Measurements from ENCODE around the gene ASRGL1.

ASRGL1 gene

GRCh38 chr11:62402226-62402959, 65.1 kb downstream of the ASRGL1 start:
- no peak for TF ChIP-seq CTCF (IDR thresholded peaks at IDR 0.05)

- no peak for TF ChIP-seq CTCF (IDR thresholded peaks at IDR 0.05)
These were observed 65.9 kb downstream of the ASRGL1 start for GRCh38 chr11:62402960-62403730.

GRCh38 chr11:62404435-62404834, 67.2 kb downstream of the ASRGL1 start:
- TF ChIP-seq CTCF (IDR thresholded peaks at IDR 0.05), result no peak

GRCh38 chr11:62404901-62405300, 67.7 kb downstream of the ASRGL1 start:
- no peak for TF ChIP-seq CTCF (IDR thresholded peaks at IDR 0.05)

- TF ChIP-seq CTCF (IDR thresholded peaks at IDR 0.05), result no peak
These were observed 68.8 kb downstream of the ASRGL1 start for GRCh38 chr11:62406034-62406433.

GRCh38 chr11:62409831-62410230, 72.6 kb downstream of the ASRGL1 start:
- TF ChIP-seq CTCF (IDR thresholded peaks at IDR 0.05), result no peak

GRCh38 chr11:62410972-62411371, 73.7 kb downstream of the ASRGL1 start:
- TF ChIP-seq CTCF (IDR thresholded peaks at IDR 0.05), result no peak
